IPS DF 4.7 (cell line): Measurements from ENCODE around the gene CNGB1.
"Not testable (repeated sequence)": the region's sequence is repeated elsewhere in the genome, so short reads cannot be mapped to it uniquely, and the experiment has no call there.

Experiments used
- DNase-seq: peaks from one replicate; pipeline ENCODE4 v3.0.0-alpha.2; 2013; ENCODE audit warnings: low spot score; ENCODE audit errors: extremely low read depth

CNGB1 gene

GRCh38 chr16:57889960-57890751, 80.8 kb downstream of the CNGB1 start:
- no peak for DNase-seq

- DNase-seq = no peak
Observed at GRCh38 chr16:57889522-57889921, 81.4 kb downstream of the CNGB1 start.

- DNase-seq = no peak
Observed at GRCh38 chr16:57889111-57889510, 81.8 kb downstream of the CNGB1 start.

- DNase-seq = no peak
Observed at GRCh38 chr16:57888128-57888527, 82.8 kb downstream of the CNGB1 start.

- no peak for DNase-seq
Observed at GRCh38 chr16:57887711-57888110, 83.2 kb downstream of the CNGB1 start.

GRCh38 chr16:57886427-57886826, 84.5 kb downstream of the CNGB1 start:
- no peak for DNase-seq

GRCh38 chr16:57884655-57885133, 86.2 kb downstream of the CNGB1 start:
- DNase-seq = no peak

- no peak for DNase-seq
Observed at GRCh38 chr16:57883953-57884654, 86.8 kb downstream of the CNGB1 start.

- DNase-seq = no peak
Observed at GRCh38 chr16:57883480-57883879, 87.4 kb downstream of the CNGB1 start.

- no peak for DNase-seq
Observed at GRCh38 chr16:57882792-57883191, 88.1 kb downstream of the CNGB1 start.

GRCh38 chr16:57882206-57882605, 88.7 kb downstream of the CNGB1 start:
- DNase-seq = no peak

- DNase-seq = no peak
Observed at GRCh38 chr16:57878586-57878985, 92.3 kb downstream of the CNGB1 start.

GRCh38 chr16:57876210-57876609, 94.7 kb downstream of the CNGB1 start:
- DNase-seq = no peak

- no peak for DNase-seq
Observed at GRCh38 chr16:57875347-57875746, 95.6 kb downstream of the CNGB1 start.

GRCh38 chr16:57873218-57873617, 97.7 kb downstream of the CNGB1 start:
- DNase-seq = no peak

GRCh38 chr16:57872764-57873163, 98.2 kb downstream of the CNGB1 start:
- DNase-seq = not testable (repeated sequence)

- DNase-seq = no peak
Observed at GRCh38 chr16:57871456-57871855, 99.5 kb downstream of the CNGB1 start.

- no peak for DNase-seq
Observed at GRCh38 chr16:57870753-57871454, 100.0 kb downstream of the CNGB1 start.

GRCh38 chr16:57868913-57869520, 101.9 kb downstream of the CNGB1 start:
- no peak for DNase-seq

- no peak for DNase-seq
Observed at GRCh38 chr16:57867000-57867561, 103.8 kb downstream of the CNGB1 start.

GRCh38 chr16:57866529-57866918, 104.4 kb downstream of the CNGB1 start:
- no peak for DNase-seq
